PC-9 (cell line): ENCODE measurements around the gene RASSF10. TPM values are rescaled to one million over a fixed set of nuclear protein-coding genes. Genes with fewer than 3 reads are reported as not detected.

Experiments used
- BruUV-seq: library from RNA; stranded (reverse); fragments of 400-500 nt; replicated peaks from 2 replicates; lab custom pipeline; 2021; lab: Mats Ljungman, UMichigan
- CTCF ChIA-PET: fragments of 300-600 bp; sonication (Branson Sonifier 250); formaldehyde crosslinking; loops from one replicate; lab custom pipeline; 2022; ENCODE audit warnings: antibody characterized with exemption; lab: Charles Lee
- POLR2A ChIA-PET: fragments of 300-600 bp; sonication (Branson Sonifier 250); formaldehyde crosslinking; loops from one replicate; lab custom pipeline; 2022; ENCODE audit warnings: antibody characterized with exemption; ENCODE audit not compliant: unreplicated experiment; lab: Charles Lee
- DNase-seq, 2 experiments: peaks; one replicate each; pipeline versions ENCODE4 v3.0.0 to v3.0.0-alpha.2; 2015 to 2022; ENCODE audit warnings: mixed read lengths in 1 of 2
- H2AFZ ChIP-seq: fragments of 200-600 bp; sonication (generic); 2 replicates; pipeline ENCODE4 v1.8.1; 2017; ENCODE audit warnings: antibody characterized with exemption
- H3F3A ChIP-seq: fragments of 200-600 bp; sonication (generic); 2 replicates; pipeline ENCODE4 v1.8.1; 2017; ENCODE audit warnings: antibody characterized with exemption, mild to moderate bottlenecking, low read depth; ENCODE audit not compliant: insufficient read depth
- H3K27ac ChIP-seq: fragments of 200-600 bp; sonication (generic); 2 replicates; pipeline ENCODE4 v1.6.1; 2016; ENCODE audit warnings: mixed run types
- H3K27me3 ChIP-seq: fragments of 200-600 bp; sonication (generic); 2 replicates; pipeline ENCODE4 v1.6.1; 2016; ENCODE audit warnings: low read depth, mixed run types; ENCODE audit not compliant: insufficient read depth
- H3K36me3 ChIP-seq: fragments of 200-600 bp; sonication (generic); 2 replicates; pipeline ENCODE4 v1.6.1; 2016; ENCODE audit warnings: low read depth, mixed run types
- H3K4me1 ChIP-seq: fragments of 200-600 bp; sonication (generic); replicated peaks from 2 replicates; pipeline ENCODE4 v1.6.1; 2016; ENCODE audit warnings: mixed run types; ENCODE audit not compliant: insufficient read depth
- H3K4me2 ChIP-seq: fragments of 200-600 bp; sonication (generic); 2 replicates; pipeline ENCODE4 v1.6.1; 2017; ENCODE audit warnings: mixed run types
- H3K4me3 ChIP-seq: fragments of 200-600 bp; sonication (generic); 2 replicates; pipeline ENCODE4 v1.6.1; 2016; ENCODE audit warnings: mixed run types
- H3K79me2 ChIP-seq: fragments of 200-600 bp; sonication (generic); 2 replicates; pipeline ENCODE4 v1.6.1; 2017; ENCODE audit warnings: low read depth, mixed run types
- H3K9me2 ChIP-seq: fragments of 200-600 bp; sonication (generic); 2 replicates; pipeline ENCODE4 v1.8.1; 2017; ENCODE audit warnings: mild to moderate bottlenecking; ENCODE audit not compliant: insufficient read depth
- H3K9me3 ChIP-seq: fragments of 200-600 bp; sonication (generic); 2 replicates; pipeline ENCODE4 v1.8.1; 2016; ENCODE audit warnings: low read depth; ENCODE audit not compliant: insufficient read depth
- H4K20me1 ChIP-seq: fragments of 200-600 bp; sonication (generic); 2 replicates; pipeline ENCODE4 v1.8.1; 2017; ENCODE audit not compliant: insufficient read depth
- CTCF ChIP-seq: fragments of 200-600 bp; sonication (generic); conservative IDR thresholded peaks from 2 replicates; pipeline ENCODE4 v1.6.1; 2017; ENCODE audit warnings: mixed run types, antibody characterized with exemption, mild to moderate bottlenecking, moderate library complexity
- EZH2 ChIP-seq: fragments of 200-600 bp; sonication (generic); IDR thresholded peaks from 2 replicates; pipeline ENCODE4 v1.8.0; 2017; ENCODE audit warnings: antibody characterized with exemption, low read depth
- intact Hi-C: fragments of 100-400 bp; cut with micrococcal nuclease; formaldehyde crosslinking; loops from one replicate; pipeline ENCODE4 v1.10.0; 2022; ENCODE audit not compliant: unreplicated experiment
- total RNA-seq: library from RNA; stranded (reverse); gene quantifications from 2 replicates; pipeline ENCODE4 v1.2.3, GENCODE V29; 2021

The RASSF10 gene
- total RNA-seq, 1 experiment from 2014 or later, result 0.35 TPM

GRCh38 chr11:13019313-13019712 is 10.2 kb downstream of the RASSF10 start:
- Histone ChIP-seq H3K4me3 (no peak overlapping the region), H3K9me3 (no peaks in the 10 kb centered on the region), H2AFZ (no peak overlapping the region), H3K9me2 (no peaks in the 10 kb centered on the region), H3K79me2 (no peaks in the 10 kb centered on the region), H3K4me2 (no peak overlapping the region), H3K27me3 (no peaks in the 10 kb centered on the region), H3K27ac (no peak overlapping the region), H4K20me1 (no peaks in the 10 kb centered on the region), H3K4me1 (no peaks in the 10 kb centered on the region), H3F3A (no peaks in the 10 kb centered on the region), H3K36me3 (no peaks in the 10 kb centered on the region)
- intact Hi-C loops, result no loop called here
- ChIA-PET CTCF (no interaction called here), POLR2A (no interaction called here)
- no TSS peak for BruUV-seq
- DNase-seq, result no peak
- TF ChIP-seq EZH2 (no peak), CTCF (no peak)

DNA sequence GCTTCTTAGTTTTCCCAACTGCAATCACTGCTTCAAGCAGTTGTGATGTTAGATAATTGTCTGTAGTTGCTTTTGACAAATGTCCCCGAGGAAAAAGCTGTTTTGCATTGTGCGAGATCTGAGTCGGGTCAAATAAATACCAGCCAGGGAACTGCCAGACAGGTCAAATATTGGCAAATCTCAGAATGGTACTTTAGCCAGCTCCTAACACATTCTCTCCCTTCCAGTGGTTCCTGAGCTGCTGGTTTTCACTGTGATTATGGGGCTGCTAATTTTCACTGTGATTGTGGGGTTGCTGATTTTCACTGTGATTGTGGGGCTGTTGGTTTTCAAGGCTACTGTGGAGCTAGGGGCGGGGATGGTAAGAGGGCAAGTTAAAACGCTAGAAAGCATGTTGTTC is 14.3 kb downstream of the RASSF10 start:
- DNase-seq, result no peak
- intact Hi-C loops, result no loop called here
- H3K4me2 ChIP-seq, result no peak overlapping the region
- CTCF ChIA-PET, result no interaction called here
- no peak overlapping the region for H3K4me3 ChIP-seq
- no TSS peak for BruUV-seq
- H3K36me3 ChIP-seq, result no peaks in the 10 kb centered on the region
- no peak overlapping the region for H3K27ac ChIP-seq
- no peaks in the 10 kb centered on the region for H3K79me2 ChIP-seq
- no peaks in the 10 kb centered on the region for H3K4me1 ChIP-seq
- no peaks in the 10 kb centered on the region for H3K9me2 ChIP-seq
- no peaks in the 10 kb centered on the region for H3F3A ChIP-seq
- no peaks in the 10 kb centered on the region for H3K9me3 ChIP-seq
- no peaks in the 10 kb centered on the region for H4K20me1 ChIP-seq
- POLR2A ChIA-PET, result interaction anchor here (0.7 kb wide), 1 partner anchor 15 kb away, joined by 3 read pairs; no protein-coding TSS in a partner anchor
- H2AFZ ChIP-seq, result no peak overlapping the region
- H3K27me3 ChIP-seq, result no peaks in the 10 kb centered on the region
- TF ChIP-seq EZH2 (no peak), CTCF (no peak)

GRCh38 chr11:13026722-13027121 is 17.6 kb downstream of the RASSF10 start:
- Histone ChIP-seq H3F3A (no peaks in the 10 kb centered on the region), H4K20me1 (no peaks in the 10 kb centered on the region), H3K36me3 (no peaks in the 10 kb centered on the region), H3K27ac (no peak overlapping the region), H3K9me2 (no peaks in the 10 kb centered on the region), H3K4me1 (no peaks in the 10 kb centered on the region), H3K27me3 (no peaks in the 10 kb centered on the region), H3K79me2 (no peaks in the 10 kb centered on the region), H3K9me3 (no peaks in the 10 kb centered on the region), H3K4me3 (no peak overlapping the region), H3K4me2 (no peak overlapping the region), H2AFZ (no peak overlapping the region)
- POLR2A ChIA-PET, result no interaction called here
- BruUV-seq, result no TSS peak
- intact Hi-C loops, result no loop called here
- CTCF ChIA-PET, result no interaction called here
- TF ChIP-seq CTCF (no peak), EZH2 (no peak)
- no peak for DNase-seq
